K562 (cell line): Measurements from ENCODE around the gene NRAP. TPM values are rescaled to one million over a fixed set of nuclear protein-coding genes. Genes with fewer than 3 reads are reported as not detected.

Experiments used
- ATAC-seq: fragments of 200-7000 bp; cut with Tn5 transposase; 3 replicates; pipeline ENCODE4 v1.9.1; 2020; ENCODE audit warnings: moderate library complexity
- BruUV-seq: library from RNA; stranded (reverse); fragments of 400-500 nt; replicated peaks from 2 replicates; lab custom pipeline; 2021; lab: Mats Ljungman, UMichigan
- CTCF ChIA-PET: fragments of 300-600 bp; formaldehyde crosslinking; extraction: SDS; loops from one replicate; lab custom pipeline; 2021; ENCODE audit warnings: low intra/inter-chr PET ratio; lab: Yijun Ruan, JAX
- POLR2A ChIA-PET: fragments of 300-600, 350-650 bp; sonication (Branson Sonifier 250); formaldehyde crosslinking; extraction: SDS; loops from one replicate; lab custom pipeline; 2021; ENCODE audit warnings: antibody characterized with exemption, inconsistent platforms; lab: Yijun Ruan, JAX
- DNase-seq, 4 experiments: peaks; one replicate each; pipeline versions ENCODE4 v3.0.0 to v3.0.0-alpha.2; 2011 to 2018; ENCODE audit warnings: low spot score in 3 of 4, mixed read lengths in 3 of 4; ENCODE audit errors: extremely low read depth in 1 of 4
- FAIRE-seq: peaks from 2 replicates; lab custom pipeline; 2011; peaks lifted over from hg19 to GRCh38; lab: Jason Lieb, UNC
- H2AFZ ChIP-seq: 2 replicates; pipeline ENCODE4 v1.6.0; 2011; ENCODE audit warnings: low read depth, low read length, control low read depth, inconsistent platforms
- H3K27ac ChIP-seq: fragments of 200-600 bp; 3 replicates; pipeline ENCODE4 v1.8.0; 2011; ENCODE audit warnings: low read depth, mild to moderate bottlenecking, control low read depth, inconsistent platforms, low read length, moderate library complexity, mixed read lengths; ENCODE audit errors: extremely low read depth
- H3K27me3 ChIP-seq, 2 experiments: fragments of 300-600 bp in 1 of 2; 2 replicates in 1 of 2; 3 replicates in 1 of 2; pipeline versions ENCODE4 v1.6.0 to v1.8.0; 2011; ENCODE audit warnings: inconsistent platforms in 2 of 2, low read length in 2 of 2, mild to moderate bottlenecking in 1 of 2, mixed read lengths in 1 of 2, moderate library complexity in 1 of 2; ENCODE audit not compliant: control insufficient read depth in 2 of 2, insufficient read depth in 2 of 2
- H3K36me3 ChIP-seq: fragments of 300-600 bp; 3 replicates; pipeline ENCODE4 v1.8.0; 2011; ENCODE audit warnings: mild to moderate bottlenecking, low read length, inconsistent platforms; ENCODE audit not compliant: control insufficient read depth, insufficient read depth
- H3K4me1 ChIP-seq, 2 experiments: fragments of 200-600 bp in 1 of 2; replicated peaks in 1 of 2; 2 replicates in 1 of 2; 3 replicates in 1 of 2; pipeline versions ENCODE4 v1.5.1 to v1.8.0; 2011; ENCODE audit warnings: inconsistent platforms in 2 of 2, low read length in 2 of 2, mild to moderate bottlenecking in 1 of 2, mixed read lengths in 1 of 2, moderate library complexity in 1 of 2; ENCODE audit not compliant: control insufficient read depth in 2 of 2, insufficient read depth in 2 of 2
- H3K4me2 ChIP-seq: 2 replicates; pipeline ENCODE4 v1.6.1; 2011; ENCODE audit warnings: low read length, control low read depth, inconsistent platforms, mixed read lengths; ENCODE audit not compliant: insufficient read depth
- H3K4me3 ChIP-seq: fragments of 200-600 bp; sonication (generic), shearing (Covaris generic); 2 replicates; pipeline ENCODE4 v1.5.1; 2016; ENCODE audit warnings: control low read depth, inconsistent platforms
- H3K79me2 ChIP-seq: fragments of 200-600 bp; 3 replicates; pipeline ENCODE4 v1.8.0; 2011; ENCODE audit warnings: low read length, inconsistent platforms; ENCODE audit not compliant: control insufficient read depth, insufficient read depth
- H3K9ac ChIP-seq, 2 experiments: 2 replicates each; pipeline versions ENCODE4 v1.6.0 to v1.6.1; 2011; ENCODE audit warnings: low read depth in 2 of 2, low read length in 2 of 2, control low read depth in 1 of 2, inconsistent platforms in 1 of 2, mild to moderate bottlenecking in 1 of 2, mixed read lengths in 1 of 2; ENCODE audit not compliant: insufficient read depth in 1 of 2
- H3K9me1 ChIP-seq: one replicate; pipeline ENCODE4 v1.6.0; 2011; ENCODE audit warnings: inconsistent platforms, mild to moderate bottlenecking, low read length, moderate library complexity; ENCODE audit not compliant: control insufficient read depth, insufficient read depth
- H3K9me3 ChIP-seq: replicated peaks from 2 replicates; pipeline ENCODE4 v1.5.1; 2011; ENCODE audit warnings: low read depth, low read length, inconsistent platforms; ENCODE audit not compliant: control insufficient read depth, insufficient read depth
- H4K20me1 ChIP-seq: replicated peaks from 2 replicates; pipeline ENCODE4 v1.6.1; 2011; ENCODE audit warnings: low read length, inconsistent platforms, mixed read lengths; ENCODE audit not compliant: control insufficient read depth, insufficient read depth
- ELF2 ChIP-seq: fragments of 250-450 bp; sonication (Bioruptor Pico); IDR thresholded peaks from 2 replicates; pipeline ENCODE4 v1.5.0; 2021; ENCODE audit warnings: mild to moderate bottlenecking
- KDM1A ChIP-seq, 2 experiments: fragments of 450-650 bp; IDR thresholded peaks; 2 replicates each; pipeline ENCODE4 v1.6.1; 2016; ENCODE audit warnings: mild to moderate bottlenecking in 2 of 2
- SLC30A9 ChIP-seq: fragments of 250-450 bp; sonication (Bioruptor Pico); IDR thresholded peaks from 2 replicates; pipeline ENCODE4 v1.8.0; 2022; ENCODE audit warnings: mild to moderate bottlenecking, moderate library complexity
- SRF ChIP-seq, 2 experiments: fragments of 250-450, 450-650 bp in 1 of 2; sonication (Bioruptor Pico) in 1 of 2; sonication (generic) in 1 of 2; formaldehyde crosslinking; IDR thresholded peaks; 2 replicates each; pipeline versions ENCODE4 v1.5.0 to v1.5.1; 2020 to 2022; ENCODE audit warnings: mild to moderate bottlenecking in 1 of 2, missing genetic modification reagents in 1 of 2
- WGBS: fragments of 100-300 bp; shearing (Covaris generic); methylation state at CpG from one replicate; pipeline ENCODE4 v1.1.6; 2016; ENCODE audit warnings: low coverage, mixed read lengths; ENCODE audit not compliant: insufficient coverage; ENCODE audit errors: missing lambda C conversion rate; 5-methylcytosine and 5-hydroxymethylcytosine counted together
- in situ Hi-C: fragments of 300-500 bp; cut with MboI; formaldehyde crosslinking; loops from 4 replicates; pipeline ENCODE4 v1.15.0; 2018; ENCODE audit warnings: inconsistent platforms, mixed read lengths
- intact Hi-C: fragments of 100-400 bp; cut with micrococcal nuclease; formaldehyde crosslinking; loops from 2 replicates; pipeline ENCODE4 v1.14.2; 2022
- polyA plus RNA-seq, 8 experiments: library from polyadenylated mRNA; depleted of rRNA in 4 of 8; stranded (reverse) in 5 of 8; unstranded in 3 of 8; fragments of >200 nt; fragmentation: Nextera tagmentation in 2 of 8; fragmentation: Illumina TruSeq in 1 of 8; extraction: Ambion mirVana in 2 of 8; extraction: Trizol in 1 of 8; gene quantifications; 2 replicates each; pipeline versions ENCODE4 v1.2.1 to v1.2.3, GENCODE V29; 2011 to 2014; ENCODE audit warnings: inconsistent platforms in 1 of 8, missing spikeins in 1 of 8
- total RNA-seq, 7 experiments: library from RNA; depleted of rRNA in 6 of 7; stranded (reverse); fragments of >200 nt in 6 of 7; fragmentation: Illumina TruSeq in 2 of 7; extraction: Trizol in 2 of 7; gene quantifications; 2 replicates each; pipeline versions ENCODE4 v1.2.1 to v1.2.3, GENCODE V29; 2011 to 2021; ENCODE audit warnings: low replicate concordance in 1 of 7
- TF ChIP-seq, protein P1 (sequence below), 2 experiments: fragments of 450-650 bp; IDR thresholded peaks; 2 replicates each; pipeline ENCODE4 v1.6.1; 2016
- TF ChIP-seq, protein P2 (sequence below), 3 experiments: IDR thresholded peaks in 2 of 3; conservative IDR thresholded peaks in 1 of 3; 2 replicates each; pipeline ENCODE4 v1.5.1; 2011 to 2012; ENCODE audit warnings: low read length in 3 of 3, mild to moderate bottlenecking in 3 of 3, control low read depth in 2 of 3, improper control_type of control experiment in 1 of 3, inconsistent platforms in 1 of 3, low read depth in 1 of 3, mixed read lengths in 1 of 3, moderate library complexity in 1 of 3; ENCODE audit not compliant: insufficient read depth in 2 of 3
- TF ChIP-seq, protein P3 (sequence below): fragments of 450-650 bp; IDR thresholded peaks from 2 replicates; pipeline ENCODE4 v1.6.1; 2016; ENCODE audit warnings: low read depth

NRAP gene
- total and polyA plus RNA-seq, 9 of the 15 experiments (the other 6 are each of a cell fraction or from before 2014, with no cell fraction given): not detected

DNA sequence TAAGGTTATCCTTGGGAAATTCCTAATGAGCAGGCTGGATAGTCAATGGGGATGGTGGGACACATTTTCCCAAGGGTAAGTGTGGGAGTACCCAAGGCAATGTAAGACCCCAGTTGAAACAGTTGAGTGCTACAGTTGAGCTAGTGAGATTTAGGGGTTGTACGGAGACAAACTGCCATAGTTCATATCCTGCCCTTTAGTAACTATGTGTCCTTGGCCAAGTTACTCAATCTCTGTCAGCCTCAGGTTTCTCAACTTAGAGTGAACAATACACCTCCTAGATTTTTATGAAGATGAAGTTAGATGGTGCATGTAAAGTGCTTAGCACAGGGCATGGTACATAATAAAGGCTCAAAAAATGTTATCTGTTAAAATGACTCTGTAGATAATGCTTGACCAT lies 90.5 kb downstream of the NRAP start:
- CTCF ChIA-PET: no interaction called here
- no peak for ATAC-seq

More for the DNA sequence above, 90.5 kb downstream of the NRAP start:
- H3K9ac ChIP-seq: no peak overlapping the region
- 0% methylated on average over 1 of the region's 1 CpG for WGBS
- no peaks in the 10 kb centered on the region for H3K36me3 ChIP-seq
- no peak for DNase-seq
- BruUV-seq: no TSS peak
- H3K9me1 ChIP-seq: no peaks in the 10 kb centered on the region
- H3K27me3 ChIP-seq: peaks cover 0 to 11% of the 10 kb centered on the region in 2 experiments; a peak in 2 of 5 replicates
- H3K4me3 ChIP-seq: no peak overlapping the region
- POLR2A ChIA-PET: interaction anchor here (0.6 kb wide), 1 partner anchor 710 kb away, joined by 4 read pairs; no protein-coding TSS in a partner anchor
- in situ Hi-C loops: no loop called here
- TF ChIP-seq SRF (CRISPR knock-in tag; IDR thresholded peaks at IDR 0.05) (no peak), SLC30A9 (CRISPR knock-in tag) (no peak), ELF2 (CRISPR knock-in tag) (no peak), KDM1A (IDR thresholded peaks at IDR 0.05) (no peak)
- TF ChIP-seq, protein P1, sequence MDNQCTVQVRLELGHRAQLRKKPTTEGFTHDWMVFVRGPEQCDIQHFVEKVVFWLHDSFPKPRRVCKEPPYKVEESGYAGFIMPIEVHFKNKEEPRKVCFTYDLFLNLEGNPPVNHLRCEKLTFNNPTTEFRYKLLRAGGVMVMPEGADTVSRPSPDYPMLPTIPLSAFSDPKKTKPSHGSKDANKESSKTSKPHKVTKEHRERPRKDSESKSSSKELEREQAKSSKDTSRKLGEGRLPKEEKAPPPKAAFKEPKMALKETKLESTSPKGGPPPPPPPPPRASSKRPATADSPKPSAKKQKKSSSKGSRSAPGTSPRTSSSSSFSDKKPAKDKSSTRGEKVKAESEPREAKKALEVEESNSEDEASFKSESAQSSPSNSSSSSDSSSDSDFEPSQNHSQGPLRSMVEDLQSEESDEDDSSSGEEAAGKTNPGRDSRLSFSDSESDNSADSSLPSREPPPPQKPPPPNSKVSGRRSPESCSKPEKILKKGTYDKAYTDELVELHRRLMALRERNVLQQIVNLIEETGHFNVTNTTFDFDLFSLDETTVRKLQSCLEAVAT (IDR thresholded peaks at IDR 0.05): no peak
- TF ChIP-seq, protein P2, sequence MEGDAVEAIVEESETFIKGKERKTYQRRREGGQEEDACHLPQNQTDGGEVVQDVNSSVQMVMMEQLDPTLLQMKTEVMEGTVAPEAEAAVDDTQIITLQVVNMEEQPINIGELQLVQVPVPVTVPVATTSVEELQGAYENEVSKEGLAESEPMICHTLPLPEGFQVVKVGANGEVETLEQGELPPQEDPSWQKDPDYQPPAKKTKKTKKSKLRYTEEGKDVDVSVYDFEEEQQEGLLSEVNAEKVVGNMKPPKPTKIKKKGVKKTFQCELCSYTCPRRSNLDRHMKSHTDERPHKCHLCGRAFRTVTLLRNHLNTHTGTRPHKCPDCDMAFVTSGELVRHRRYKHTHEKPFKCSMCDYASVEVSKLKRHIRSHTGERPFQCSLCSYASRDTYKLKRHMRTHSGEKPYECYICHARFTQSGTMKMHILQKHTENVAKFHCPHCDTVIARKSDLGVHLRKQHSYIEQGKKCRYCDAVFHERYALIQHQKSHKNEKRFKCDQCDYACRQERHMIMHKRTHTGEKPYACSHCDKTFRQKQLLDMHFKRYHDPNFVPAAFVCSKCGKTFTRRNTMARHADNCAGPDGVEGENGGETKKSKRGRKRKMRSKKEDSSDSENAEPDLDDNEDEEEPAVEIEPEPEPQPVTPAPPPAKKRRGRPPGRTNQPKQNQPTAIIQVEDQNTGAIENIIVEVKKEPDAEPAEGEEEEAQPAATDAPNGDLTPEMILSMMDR (IDR thresholded peaks at IDR 0.05 in 2 of 3, conservative IDR thresholded peaks at IDR 0.05 in 1 of 3; ENCODE audit: insufficient read depth in 2 of 3, low read depth in 1 of 3, low read length in 3 of 3): no peak
- TF ChIP-seq, protein P3, sequence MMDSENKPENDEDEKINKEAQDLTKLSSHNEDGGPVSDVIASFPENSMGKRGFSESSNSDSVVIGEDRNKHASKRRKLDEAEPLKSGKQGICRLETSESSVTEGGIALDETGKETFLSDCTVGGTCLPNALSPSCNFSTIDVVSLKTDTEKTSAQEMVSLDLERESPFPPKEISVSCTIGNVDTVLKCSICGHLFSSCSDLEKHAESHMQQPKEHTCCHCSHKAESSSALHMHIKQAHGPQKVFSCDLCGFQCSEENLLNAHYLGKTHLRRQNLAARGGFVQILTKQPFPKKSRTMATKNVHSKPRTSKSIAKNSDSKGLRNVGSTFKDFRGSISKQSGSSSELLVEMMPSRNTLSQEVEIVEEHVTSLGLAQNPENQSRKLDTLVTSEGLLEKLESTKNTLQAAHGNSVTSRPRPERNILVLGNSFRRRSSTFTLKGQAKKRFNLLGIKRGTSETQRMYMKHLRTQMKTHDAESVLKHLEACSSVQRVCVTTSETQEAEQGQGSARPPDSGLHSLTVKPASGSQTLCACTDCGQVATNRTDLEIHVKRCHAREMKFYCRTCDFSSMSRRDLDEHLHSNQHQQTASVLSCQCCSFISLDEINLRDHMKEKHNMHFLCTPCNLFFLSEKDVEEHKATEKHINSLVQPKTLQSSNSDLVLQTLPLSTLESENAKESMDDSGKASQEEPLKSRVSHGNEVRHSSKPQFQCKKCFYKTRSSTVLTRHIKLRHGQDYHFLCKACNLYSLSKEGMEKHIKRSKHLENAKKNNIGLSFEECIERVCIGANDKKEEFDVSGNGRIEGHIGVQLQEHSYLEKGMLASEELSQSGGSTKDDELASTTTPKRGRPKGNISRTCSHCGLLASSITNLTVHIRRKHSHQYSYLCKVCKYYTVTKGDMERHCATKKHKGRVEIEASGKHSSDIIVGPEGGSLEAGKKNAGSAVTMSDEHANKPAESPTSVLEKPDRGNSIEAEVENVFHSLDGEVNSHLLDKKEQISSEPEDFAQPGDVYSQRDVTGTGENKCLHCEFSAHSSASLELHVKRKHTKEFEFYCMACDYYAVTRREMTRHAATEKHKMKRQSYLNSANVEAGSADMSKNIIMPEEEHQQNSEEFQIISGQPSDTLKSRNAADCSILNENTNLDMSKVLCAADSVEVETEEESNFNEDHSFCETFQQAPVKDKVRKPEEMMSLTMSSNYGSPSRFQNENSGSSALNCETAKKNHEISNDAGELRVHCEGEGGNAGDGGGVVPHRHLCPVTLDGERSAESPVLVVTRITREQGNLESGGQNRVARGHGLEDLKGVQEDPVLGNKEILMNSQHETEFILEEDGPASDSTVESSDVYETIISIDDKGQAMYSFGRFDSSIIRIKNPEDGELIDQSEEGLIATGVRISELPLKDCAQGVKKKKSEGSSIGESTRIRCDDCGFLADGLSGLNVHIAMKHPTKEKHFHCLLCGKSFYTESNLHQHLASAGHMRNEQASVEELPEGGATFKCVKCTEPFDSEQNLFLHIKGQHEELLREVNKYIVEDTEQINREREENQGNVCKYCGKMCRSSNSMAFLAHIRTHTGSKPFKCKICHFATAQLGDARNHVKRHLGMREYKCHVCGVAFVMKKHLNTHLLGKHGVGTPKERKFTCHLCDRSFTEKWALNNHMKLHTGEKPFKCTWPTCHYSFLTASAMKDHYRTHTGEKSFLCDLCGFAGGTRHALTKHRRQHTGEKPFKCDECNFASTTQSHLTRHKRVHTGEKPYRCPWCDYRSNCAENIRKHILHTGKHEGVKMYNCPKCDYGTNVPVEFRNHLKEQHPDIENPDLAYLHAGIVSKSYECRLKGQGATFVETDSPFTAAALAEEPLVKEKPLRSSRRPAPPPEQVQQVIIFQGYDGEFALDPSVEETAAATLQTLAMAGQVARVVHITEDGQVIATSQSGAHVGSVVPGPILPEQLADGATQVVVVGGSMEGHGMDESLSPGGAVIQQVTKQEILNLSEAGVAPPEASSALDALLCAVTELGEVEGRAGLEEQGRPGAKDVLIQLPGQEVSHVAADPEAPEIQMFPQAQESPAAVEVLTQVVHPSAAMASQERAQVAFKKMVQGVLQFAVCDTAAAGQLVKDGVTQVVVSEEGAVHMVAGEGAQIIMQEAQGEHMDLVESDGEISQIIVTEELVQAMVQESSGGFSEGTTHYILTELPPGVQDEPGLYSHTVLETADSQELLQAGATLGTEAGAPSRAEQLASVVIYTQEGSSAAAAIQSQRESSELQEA: no peak
- TF ChIP-seq, all 486 proteins: peak for 0
- Histone ChIP-seq H3K9me3 (no peaks in the 10 kb centered on the region), H3K27ac (no peak overlapping the region), H3K79me2 (no peaks in the 10 kb centered on the region), H2AFZ (no peak overlapping the region), H3K4me1 (no peaks in the 10 kb centered on the region), H4K20me1 (no peaks in the 10 kb centered on the region; the same call in 1 of the 2 replicates), H3K4me2 (no peak overlapping the region)
- intact Hi-C loops: no loop called here
- FAIRE-seq: no peak
